HL-60/S4 treated with phorbol 12-myristate 13-acetate at 8.2 ng/mL for 4 days and 3 days (cell line): ENCODE data around the gene CES1.
"Not testable (repeated sequence)": the region's sequence is repeated elsewhere in the genome, so short reads cannot be mapped to it uniquely, and the experiment has no call there.

ENCODE experiments used
- in situ Hi-C: fragments of 300-500 bp; cut with MboI; formaldehyde crosslinking; loops from 2 replicates; pipeline ENCODE4 v1.15.0; 2022; ENCODE audit warnings: low sequenced_read_pairs

The CES1 gene

DNA sequence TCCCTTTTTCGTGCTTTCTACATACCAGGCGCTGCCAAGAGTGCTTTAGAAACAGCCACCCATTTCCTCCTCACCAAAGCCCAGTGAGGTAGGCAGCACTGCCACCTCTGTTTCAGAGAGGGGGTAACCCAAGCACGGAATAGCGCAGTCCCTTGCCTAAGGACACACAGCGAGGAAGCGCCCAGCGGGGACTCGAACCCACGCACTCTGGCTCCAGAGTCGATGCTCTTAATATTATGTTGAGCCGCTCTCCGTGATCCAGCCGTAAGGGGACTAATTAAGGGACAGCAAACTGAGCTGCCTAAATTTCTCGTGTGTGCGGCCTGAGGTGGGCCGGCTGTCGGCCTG is 497 bp downstream of the CES1 start:
- in situ Hi-C loops = no loop called here

DNA sequence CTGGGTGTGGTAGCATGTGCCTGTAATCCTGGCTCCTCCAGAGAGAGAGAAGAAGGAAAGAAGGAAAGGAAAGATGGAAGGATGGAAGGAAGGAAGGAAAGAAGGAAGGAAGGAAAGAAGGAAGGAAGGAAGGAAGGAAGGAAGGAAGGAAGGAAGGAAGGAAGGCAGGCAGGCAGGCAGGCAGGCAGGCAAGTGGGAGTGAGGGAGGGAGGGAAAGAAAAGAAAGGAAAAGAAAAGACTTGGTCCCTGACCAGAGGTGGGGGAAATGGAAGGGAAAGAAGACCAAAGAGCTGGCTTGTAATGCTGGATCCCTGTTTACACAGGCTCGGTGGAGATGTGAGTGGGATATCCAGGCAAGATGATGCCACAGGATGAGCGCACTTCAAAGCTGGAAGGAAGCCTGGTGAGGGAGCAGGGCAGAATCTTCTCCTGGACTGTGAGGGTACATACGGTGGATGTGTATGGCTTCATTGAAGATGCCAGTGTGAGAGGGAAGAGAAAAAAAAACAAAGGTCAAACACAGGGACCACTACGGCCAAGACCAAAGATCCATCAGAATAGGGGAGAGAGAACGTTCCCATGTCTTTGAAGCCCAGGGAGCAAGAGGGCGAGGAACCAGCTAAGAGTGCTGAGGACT is 2.1 kb downstream of the CES1 start:
- in situ Hi-C loops = no loop called here

DNA sequence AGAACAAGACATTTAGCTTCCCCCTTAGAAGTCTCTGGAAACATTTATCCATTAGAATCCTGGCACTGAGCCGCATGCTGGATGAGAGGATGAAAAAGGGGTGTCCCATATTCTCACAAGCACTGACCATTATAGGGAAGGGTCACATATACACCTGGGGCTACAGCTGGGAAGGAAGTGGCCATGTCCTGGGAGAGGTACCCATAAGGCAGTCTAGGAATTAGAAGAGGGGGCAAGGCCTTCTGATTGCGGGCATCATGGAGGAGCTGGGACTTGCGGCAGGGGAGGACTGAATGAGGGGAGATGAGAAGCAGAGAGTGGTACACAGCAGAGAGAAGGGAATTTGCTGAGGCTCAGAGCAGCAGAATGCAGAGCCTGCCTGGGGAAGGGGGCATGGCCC is 3.7 kb downstream of the CES1 start:
- in situ Hi-C loops = not testable (repeated sequence)

DNA sequence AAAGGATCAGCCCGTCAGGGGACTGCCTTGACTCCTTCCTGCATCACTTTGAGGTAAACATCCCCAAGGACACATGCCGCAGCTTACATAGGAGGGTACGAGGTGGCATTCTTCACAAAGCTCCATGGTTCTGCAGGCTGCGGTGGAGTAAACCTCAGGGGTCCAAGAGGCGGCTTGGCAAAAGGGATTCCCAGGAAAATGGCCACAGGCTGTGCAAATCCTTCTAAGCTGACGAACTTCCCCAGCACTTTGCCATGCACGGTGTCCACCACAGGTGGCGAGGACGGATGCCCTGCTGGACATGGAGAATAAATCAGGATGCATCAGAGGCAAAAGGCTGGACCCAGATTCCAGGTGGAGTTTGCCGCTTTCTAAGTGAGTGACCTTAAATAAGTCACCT is 4.2 kb downstream of the CES1 start:
- in situ Hi-C loops = no loop called here

DNA sequence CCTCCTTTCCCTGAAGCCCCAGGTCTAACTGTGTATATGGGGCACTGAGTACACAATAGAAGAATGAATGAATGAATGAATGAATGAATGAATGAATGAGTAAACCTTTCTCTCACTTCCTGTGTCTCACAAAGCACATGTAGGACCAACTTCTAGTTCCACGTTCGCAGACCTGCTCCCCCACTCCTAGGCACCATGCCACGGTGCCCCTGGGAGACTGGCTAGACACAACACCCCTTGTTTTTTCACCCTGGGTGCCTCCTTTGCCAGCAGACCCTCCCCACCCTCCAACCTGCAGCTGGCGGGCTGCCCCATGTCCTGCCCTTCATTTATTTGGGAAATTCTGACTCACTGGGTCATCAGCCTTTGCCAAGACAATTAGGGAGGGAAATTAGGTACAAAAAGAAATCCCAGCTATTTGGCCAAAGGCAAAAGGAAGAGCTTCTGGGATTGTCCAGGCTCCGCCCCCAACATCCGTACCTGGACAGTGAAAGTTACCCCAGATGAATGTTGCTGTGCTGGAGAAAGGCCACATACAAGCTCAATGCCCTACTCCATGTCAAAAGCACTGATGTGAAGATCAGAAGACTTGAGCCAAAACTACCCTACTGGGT is 7.7 kb downstream of the CES1 start:
- in situ Hi-C loops = no loop called here

DNA sequence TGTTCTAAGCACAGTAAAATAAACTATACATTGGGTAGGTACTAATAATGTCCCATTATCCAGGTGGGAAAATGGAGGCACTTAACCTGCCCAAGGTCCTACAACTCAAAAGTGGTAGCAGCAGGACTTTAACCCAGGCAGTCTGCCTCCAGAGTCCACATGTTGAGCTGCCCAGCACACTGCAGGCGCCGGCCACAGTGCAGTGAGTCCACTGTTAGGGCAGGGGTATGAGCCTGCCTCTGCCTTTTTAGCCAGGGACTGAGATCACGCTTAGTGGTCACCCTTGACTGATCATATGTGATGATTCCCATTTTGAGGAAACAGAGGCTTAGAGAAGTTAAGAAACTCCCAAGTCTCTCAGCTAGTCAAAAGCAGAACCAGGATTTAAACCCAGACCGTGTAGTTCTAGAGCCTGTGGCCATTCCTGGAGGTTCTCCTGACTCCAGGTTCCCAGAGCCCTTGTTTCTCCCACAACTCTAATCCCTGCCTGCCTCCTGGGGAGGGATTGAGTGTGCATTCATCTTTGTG is 8.4 kb downstream of the CES1 start:
- in situ Hi-C loops = no loop called here

DNA sequence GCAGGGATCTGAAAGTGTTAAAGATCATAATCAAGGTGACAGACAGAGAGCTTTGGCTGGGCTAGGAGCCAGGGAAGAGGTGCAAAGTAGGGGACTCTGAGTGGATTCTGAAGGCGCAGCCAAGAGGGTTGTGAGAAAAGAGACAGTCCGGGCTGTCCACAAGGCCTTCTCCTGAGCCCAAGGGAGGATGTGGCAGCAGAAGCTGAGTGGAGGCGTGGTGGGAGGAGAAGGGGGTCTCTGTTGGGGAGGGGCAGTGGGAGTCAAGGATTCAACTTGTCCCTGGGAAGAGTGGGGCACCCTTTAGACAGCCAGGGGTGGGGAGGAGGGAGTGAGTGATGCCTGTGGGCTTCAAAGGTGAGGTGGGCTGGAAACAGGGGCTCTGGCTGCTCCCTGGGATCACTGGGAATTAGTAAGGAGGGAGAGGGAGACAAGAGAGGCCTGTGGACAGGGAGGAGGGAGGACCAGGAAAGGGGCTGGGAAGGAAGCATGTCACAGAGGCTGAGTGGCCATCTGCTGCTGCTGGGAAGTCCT is 10.6 kb downstream of the CES1 start:
- in situ Hi-C loops = no loop called here

DNA sequence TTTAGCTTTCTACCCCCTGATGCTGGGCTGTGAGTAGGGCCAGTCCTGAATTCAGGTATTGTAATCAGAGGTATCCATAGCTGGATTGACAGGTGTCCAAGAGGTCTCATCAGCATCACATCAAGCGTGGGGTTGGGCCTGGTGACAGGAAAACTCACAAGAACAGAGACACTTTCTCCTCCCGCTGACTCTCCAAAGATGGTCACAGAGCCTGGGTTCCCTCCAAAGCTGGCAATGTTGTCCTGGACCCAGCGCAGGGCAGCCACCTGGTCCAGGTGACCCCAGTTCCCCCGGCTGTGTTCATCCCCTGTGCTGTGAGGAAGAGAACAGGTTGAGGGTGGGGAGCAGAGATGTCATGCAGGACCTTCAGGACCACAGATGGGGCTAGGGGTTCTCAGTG is 11.7 kb downstream of the CES1 start:
- in situ Hi-C loops = no loop called here

DNA sequence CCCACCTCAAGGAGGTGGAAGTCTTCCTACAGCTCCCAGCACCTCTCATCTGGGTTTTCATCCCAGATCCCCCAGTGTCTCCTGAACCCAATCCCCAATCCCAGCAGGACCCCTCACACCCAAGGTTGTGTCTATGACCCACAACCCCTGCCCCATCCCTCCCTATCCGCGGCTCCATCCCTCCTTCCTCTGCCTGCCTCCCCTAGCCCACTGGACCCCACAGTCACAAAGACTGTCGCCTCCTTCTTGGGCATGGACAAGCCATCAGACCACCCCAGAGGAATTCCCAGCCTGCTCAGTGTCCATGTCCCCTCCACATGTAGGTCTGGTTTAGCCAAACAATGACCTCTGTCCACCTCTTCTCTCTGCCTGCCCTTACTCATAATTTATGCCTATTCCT is 12.3 kb downstream of the CES1 start:
- in situ Hi-C loops = no loop called here

DNA sequence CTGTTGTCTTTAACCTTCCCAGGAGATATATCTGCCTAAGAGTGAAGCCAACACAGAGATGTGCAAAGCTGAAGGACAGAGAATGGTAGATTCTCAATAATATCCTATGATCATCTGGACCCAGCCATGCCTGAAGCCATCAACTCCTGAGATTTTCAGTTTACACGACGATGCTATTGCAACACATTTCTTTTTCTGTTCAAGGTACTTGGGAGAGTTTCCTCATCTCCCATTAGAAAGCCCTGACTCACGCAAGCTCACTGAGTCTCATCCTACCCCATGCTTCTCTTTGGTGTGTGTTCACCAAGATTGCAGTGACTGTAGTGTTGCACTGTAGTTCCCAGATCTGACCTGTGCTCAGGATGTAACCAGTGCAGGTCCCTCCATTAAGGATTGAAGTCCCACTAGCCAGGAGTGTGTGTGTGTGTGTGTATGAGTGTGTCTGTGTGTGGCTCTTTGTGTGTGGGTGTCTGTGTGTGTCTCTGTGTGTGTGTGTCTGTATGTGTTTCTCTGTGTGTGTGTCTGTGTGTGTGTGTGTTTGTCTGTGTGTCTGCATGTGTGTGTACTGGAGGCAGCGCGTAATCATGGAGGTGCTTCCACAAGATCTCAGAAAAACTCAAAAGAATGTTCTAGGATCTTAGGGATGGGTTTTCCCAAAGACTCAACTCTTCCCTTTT is 15.5 kb downstream of the CES1 start:
- in situ Hi-C loops = no loop called here

DNA sequence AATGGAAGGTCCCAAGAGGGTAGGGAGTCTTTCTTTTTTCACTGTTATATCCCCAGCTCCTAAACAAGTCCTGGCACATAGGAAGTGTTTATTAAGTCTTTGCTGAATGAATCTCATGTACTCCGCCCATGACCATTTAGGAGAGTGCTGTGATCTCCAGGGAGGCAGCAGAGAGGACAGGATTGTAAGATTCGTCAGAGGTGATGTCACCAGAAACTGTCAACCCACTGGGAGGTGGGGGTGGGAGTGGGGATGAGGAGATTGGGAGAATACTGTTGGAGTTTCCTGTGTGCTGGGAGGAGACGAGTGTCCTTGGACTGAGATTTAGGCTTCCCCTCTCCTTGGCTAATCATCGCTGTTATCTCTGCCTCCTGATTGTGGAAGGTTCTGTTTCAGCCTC is 16.7 kb downstream of the CES1 start:
- in situ Hi-C loops = not testable (repeated sequence)

DNA sequence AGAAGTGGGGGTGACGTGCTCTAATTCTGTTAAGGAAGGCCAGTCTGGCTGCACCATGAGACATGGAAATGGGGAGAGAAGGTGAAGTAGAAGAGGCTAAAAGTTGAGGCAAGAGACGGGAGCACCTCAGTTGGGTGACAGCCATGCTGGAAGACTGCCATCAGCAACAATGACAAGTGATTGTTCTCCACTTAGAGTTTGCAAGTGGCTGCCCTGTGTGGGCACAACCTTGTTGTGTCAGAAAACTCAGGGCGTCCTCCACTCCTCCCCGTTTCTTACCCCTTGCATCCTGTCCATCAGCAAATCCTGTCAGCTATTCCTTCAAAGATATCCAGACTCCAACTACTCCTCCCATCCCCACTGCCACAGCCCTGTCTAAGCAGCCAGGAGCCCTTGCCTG is 17.6 kb downstream of the CES1 start:
- in situ Hi-C loops = no loop called here

DNA sequence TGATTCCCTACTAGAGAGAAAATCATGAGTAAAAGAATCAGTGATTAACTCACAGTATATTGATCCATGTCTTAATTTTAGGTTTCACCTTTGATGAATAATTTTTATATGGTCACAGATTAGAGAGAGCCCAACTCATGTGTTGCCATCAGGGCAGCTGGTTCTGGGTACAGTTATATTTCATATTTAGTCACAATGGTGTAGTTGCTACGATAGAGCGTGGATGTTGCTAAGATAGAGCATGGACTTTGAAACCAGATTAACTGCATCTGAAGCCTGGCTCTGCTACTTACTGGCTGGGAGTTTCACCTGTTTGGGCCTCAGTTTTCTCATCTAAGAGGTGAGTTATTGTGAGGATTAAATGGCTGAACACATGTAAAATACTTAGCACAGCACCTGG is 18.7 kb downstream of the CES1 start:
- in situ Hi-C loops = not testable (repeated sequence)

DNA sequence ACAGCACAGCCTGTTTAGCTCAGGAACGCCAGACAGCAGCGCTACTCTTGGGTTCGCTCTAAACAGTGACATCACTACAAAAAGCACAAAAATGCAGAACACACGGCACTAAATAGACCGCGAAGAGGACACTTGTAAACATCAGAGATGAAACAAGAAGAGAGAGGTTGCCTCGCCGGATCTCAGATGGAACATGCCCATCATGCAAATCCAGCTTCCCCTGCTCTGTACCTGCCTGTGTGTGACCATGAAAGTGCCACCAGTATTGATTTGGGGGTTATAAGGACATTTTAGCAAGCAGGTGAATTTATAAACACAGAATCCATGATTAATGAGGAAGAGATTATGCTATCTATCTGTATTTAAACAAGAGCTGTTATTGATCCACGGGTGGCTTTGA is 19.2 kb downstream of the CES1 start:
- in situ Hi-C loops = not testable (repeated sequence)

DNA sequence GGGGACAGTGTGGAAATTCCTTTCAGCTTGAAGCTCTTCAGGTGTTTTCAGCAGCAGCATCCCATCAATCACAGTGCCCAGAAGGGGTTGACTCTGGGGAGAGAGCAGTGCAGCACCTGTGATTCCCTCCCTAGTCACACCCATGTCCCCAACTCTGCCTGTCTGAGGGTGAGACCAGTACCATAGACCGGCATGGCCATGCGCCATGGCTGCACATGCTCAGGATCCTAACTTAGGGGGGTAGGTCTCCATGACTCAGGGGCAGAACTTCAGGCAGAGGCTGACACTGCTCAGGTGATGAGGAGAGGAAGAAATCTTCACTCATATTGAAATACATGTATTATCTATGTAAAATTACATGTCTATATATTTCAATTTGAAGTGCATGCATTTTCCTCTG is 19.9 kb downstream of the CES1 start:
- in situ Hi-C loops = no loop called here

DNA sequence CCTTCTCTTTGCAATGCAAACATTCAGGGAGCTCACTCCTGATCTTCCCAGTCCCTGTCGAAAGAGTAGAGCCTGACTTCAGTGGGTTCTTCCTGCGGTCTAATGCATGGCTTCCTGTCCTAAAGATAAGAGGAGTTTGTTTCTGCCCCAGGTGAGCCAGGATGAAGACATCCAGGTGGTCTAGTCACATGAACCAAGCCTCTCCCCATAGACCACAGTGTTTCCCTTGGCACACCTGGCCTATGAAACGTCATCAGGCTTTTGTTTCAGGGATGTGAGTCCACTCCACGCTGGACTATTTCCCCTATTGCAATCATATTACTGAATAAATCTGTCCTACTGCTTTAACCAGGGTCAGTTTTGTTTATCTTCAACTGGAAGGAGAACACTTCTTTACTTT is 21.1 kb downstream of the CES1 start:
- in situ Hi-C loops = no loop called here

DNA sequence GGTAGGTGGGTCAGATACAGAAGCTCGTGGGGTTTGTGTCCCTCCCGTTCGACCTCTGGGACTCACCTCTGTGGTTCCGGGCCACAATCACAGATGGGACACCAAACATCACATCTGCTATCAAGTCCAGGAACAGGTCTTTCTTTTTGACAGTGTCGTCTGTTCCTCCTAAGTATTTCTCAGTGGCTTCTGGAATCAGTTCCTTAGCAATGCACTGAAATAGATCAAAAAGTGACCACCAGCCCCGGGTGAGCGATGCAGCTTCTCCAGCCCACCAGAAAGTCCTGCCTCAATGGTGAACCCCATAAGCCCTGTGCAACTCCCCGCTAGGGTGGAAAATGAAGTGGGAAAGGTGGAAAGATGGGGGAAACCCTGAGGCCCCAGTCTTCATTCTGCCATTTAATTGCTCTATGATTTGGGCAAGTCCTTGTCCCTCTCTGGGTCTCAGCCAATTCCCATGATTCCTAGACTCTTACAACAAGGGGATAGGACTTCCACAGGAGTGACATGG is 22.4 kb downstream of the CES1 start:
- in situ Hi-C loops = no loop called here

DNA sequence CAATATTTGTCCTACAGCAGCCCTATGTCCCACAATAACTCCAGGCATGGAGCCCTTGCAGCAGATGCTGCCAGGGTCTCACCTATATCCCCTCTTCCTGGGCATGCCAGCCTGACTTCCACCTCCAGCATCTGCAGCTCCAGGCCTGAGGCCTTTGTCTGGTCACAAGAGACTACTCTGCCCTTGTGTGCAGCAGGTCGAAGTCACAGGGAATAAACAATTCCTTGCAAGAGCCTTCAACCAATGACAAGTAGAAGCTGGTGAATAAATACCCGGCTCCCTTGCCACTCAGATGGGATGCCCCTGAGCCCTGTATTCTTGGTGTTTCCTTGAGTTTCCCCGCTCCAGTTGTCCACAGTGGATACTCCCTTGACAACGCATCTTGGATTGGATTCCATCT is 23.0 kb downstream of the CES1 start:
- in situ Hi-C loops = no loop called here

DNA sequence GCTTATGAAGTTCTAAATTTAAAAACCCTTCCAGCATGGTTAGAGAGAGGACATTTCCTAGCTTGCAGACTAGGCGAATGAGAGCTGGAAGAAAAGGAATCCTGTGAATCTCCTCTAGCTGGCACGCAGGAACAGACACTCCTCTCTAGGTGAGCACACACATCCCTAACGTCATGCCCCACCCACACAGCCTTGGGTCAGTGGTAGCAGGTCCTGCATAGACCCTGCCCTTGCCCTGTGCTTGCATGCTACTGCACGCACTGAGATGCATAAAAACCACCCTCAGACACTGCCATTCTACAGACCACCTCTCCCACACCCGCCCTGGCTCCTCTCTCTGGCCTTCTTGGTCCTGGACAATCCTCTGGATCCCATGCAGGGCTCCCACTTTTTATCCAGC is 23.5 kb downstream of the CES1 start:
- in situ Hi-C loops = no loop called here

DNA sequence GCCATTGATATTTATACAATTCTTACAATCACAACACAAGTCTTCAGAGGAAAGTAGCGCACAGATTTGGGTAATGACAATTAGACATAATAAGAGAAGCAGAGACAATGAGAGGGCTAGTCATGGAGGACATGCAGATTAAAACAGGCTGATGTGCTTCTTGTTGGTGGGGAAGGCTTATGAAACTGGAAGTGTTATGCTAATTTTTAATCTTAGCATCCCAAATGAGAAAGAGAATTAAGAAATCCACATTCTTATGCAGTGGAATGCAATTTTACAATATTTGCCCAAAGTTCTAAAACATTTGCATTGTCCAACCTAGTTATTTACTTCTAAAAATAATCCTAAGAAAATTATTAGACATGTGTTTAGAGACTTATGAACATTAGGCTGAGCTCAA is 24.6 kb downstream of the CES1 start:
- in situ Hi-C loops = not testable (repeated sequence)

DNA sequence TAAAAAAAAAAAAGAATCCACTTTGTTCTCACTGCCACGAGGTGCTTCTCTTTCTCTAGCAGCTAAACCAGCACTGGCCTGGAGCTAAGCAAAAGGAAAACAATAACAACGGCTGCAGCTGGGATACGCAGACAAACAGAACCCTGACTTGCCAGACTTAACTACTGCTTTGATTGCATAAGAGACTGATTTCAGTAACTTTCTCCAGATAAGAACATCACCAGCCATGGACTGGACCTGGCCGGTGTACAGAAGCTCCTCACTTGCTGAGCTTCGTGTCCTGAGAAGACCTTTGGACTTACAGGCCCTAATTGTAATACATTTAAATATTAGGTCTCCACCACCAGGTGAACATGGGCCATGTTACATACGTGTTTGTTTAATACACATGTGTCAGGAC is 27.8 kb downstream of the CES1 start:
- in situ Hi-C loops = not testable (repeated sequence)

DNA sequence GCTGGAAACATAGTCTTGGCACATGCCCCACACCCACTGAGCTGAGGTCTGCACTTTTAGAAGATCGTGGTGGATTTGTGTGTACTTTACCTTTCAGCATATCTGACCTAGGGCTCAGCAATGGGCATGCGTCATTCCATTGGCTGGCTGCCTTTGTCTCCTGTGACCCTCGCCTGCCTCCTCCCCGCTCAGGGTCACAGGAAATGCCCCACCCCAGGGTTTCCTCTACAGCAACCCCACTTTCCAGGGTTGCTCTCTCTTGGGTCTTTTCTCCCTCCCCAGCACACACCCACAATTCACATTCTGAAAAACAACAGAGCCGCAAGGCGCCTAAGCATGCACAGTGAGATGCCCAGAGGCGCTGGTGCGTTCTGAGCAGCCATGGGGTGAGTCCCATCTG is 29.2 kb downstream of the CES1 start:
- in situ Hi-C loops = not testable (repeated sequence)
